Measurements from ENCODE around the gene ANKDD1B.
A peak's percentile ranks its signal among the peaks of the same experiment; 100 is the strongest.

Gene ANKDD1B

DNA sequence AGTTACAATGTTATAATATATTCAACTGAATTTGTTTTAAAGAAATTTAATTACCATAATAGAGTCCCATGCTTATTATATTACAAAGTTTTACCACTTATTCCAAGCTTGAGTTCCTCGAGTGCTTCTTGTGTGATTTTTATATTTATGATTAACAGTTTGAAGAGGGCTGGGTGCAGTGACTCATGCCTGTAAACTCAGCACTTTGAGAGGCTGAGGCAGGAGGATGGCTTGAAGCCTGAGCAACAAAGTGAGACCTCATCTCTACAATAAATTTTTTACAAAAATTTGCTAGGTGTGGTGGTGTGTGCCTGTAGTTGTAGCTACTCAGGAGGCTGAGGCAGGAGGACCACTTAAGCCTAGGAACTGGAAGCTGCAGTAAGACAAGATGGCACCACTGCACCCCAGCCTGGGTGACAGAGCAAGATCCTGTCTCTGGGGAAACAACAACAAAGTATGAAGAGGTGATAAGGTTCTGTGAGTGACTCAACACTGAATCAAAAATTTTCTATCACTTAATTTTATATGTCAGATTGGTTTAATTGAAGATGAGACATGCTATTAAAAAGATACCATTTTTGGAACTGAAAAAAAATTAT, 96.8 kb downstream of the ANKDD1B start:
- DNase-seq, result no peak

DNA sequence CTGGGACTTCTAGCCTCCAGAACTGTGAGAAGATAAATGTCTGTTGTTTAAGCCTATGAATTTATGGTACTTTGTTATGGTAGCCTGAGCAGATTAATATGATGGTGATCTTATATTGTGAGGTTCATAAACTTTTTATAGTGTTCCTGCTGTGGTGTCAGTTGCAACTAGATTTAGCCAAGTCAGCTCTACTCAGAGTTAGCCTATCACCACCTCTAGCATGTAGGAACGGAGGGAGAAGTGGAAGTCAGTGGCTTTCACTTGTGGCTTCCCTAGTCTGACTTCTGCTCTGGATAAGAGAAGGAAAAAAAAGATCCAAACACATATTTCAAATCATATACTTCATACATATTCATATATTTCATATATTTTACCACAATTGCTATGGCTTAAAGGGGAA, 99.4 kb downstream of the ANKDD1B start:
- no peak for DNase-seq

DNA sequence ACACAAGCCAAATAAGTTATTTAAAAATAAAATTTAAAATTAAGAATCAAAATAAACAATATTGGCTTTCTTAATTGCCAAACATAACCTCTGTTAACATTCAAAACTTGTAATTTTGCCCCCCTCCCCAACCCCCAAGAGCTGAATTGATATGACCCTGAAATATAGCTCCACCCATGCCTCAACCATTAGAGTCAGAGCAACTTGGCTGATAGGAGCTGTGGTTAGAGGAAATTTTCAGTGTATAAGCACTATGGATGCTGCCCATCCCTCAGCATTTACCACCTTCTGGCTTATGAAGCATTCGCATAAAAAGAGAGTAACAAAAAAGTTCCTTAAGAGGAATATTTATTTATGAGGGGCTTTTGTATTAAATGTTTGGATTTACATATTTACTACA, 99.9 kb downstream of the ANKDD1B start:
- no peak for DNase-seq

DNA sequence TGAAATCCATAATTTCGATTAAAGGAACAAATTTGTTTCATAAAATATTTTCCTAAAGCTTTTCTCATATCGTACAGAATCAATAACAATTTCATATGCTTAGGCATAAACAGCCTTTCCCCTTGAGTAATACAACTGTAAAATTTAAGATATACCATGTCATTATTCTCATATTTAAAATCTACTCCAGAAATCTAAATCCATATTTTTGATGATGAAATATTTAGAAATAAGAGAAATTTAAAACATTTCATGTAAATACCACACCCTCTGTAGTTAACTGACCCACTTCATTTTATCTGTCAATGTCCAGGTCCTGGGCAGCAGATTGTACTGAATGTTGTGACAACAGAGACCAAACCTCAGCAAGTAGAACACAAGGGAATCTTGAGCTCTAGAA, 100.8 kb downstream of the ANKDD1B start:
- no peak for DNase-seq

DNA sequence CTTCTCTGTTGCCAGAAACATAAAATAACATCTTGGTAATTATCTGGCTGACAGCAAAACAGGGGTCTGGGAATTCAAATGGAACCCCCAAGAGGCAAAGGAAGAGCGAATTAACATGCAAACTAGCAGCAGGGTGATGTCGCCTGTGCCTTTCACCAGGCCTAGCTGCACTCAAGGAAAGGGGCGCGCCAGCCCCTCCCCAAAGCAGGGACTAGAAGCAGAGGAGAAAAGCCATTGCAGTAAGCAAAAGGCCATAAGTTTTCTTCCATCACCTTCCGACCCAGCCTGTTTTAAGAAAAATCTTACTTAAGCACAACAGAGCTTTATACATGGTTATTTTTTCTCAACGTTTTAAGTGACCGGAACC, 105.4 kb downstream of the ANKDD1B start:
- no peak for DNase-seq

DNA sequence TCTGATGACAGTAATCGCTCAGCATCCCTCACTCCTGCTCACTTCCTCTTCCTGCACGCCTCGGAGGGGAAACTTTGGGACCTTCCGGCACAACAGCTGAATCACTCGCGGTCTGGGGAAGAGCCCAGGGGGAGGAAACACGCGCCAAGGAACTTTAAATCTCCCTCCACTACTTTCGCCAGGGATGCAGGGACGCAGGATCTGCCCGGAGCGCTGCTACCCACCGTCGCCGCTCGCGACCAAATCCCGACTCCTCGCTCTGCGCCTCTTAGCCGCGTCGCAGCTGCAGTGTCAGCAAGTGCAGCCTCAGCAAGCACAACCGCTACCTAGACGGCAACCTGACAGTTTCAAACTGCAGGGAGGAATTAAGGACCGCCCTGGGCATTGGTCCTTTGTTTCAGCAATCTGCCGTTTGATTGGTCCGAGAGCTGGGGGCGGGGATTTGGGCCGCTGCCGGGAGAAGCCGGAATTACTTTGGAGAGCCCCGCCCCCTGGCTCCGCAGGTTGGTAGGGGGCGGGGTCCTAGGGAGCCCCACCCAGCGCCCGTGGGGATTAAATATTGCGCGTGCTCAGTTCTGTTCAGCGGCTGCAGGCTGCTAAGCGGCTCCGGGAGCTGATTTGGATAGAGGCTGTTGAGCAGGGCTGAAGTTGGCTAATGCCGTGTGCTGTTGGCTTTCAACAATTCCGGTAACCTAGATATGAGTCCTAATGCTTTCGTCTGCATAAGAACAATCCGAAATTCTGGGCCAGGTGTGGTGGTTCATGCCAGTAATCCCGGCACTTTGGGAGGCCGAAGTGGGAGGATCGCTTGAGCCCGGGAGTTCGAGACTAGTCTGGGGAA, 106.0 kb downstream of the ANKDD1B start, which contains the start of gene POC5:
POC5 (minus strand) TSS at position 356 of the 841 bp plus-strand sequence. CDS start 4,500 bp downstream, outside the sequence.
- DNase-seq, result peak; percentile 87

DNA sequence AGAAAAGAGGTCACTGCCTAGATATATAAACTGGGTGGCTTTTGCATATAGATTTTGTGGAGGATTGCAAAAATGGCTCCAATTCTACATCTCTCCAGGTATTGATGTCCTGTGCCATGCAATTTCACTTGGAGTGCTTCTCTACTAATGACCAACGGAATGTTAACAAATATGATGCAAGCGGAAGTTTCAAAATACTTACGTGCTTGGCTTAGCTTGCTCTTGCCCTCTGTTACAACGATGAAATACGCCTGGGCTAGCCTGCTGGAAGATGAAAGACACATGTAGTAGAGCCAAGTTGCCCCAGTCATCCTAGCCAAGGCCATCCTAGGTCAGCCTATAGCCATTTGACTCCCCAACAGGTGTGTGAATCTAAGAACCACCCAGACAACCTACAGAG, 109.6 kb downstream of the ANKDD1B start:
- DNase-seq, result no peak

All from NCI-H526 treated with DMSO at 0.1 percent for 48 hours (cell line).